Smooth muscle cell (in vitro differentiated cells): ENCODE data around the gene C11orf21. TPM values are rescaled to one million over a fixed set of nuclear protein-coding genes. Genes with fewer than 3 reads are reported as not detected.

Source experiments
- DNase-seq: peaks from one replicate; lab custom pipeline; 2025; ENCODE audit not compliant: unreplicated experiment; lab: John Stamatoyannopoulos, UW
- H2AFZ ChIP-seq: fragments of 200-600 bp; sonication (generic); 2 replicates; pipeline ENCODE4 v1.6.0; 2016; ENCODE audit warnings: antibody characterized with exemption, low read depth, mild to moderate bottlenecking
- H3F3A ChIP-seq: fragments of 200-600 bp; sonication (generic); 2 replicates; pipeline ENCODE4 v1.6.0; 2017; ENCODE audit warnings: antibody characterized with exemption, low read depth
- H3K27ac ChIP-seq: fragments of 200-600 bp; sonication (generic); 2 replicates; pipeline ENCODE4 v1.5.1; 2016; ENCODE audit warnings: low read depth, mild to moderate bottlenecking
- H3K27me3 ChIP-seq: fragments of 200-600 bp; sonication (generic); 2 replicates; pipeline ENCODE4 v1.6.1; 2016; ENCODE audit warnings: low read depth, mild to moderate bottlenecking
- H3K36me3 ChIP-seq: fragments of 200-600 bp; sonication (generic); 2 replicates; pipeline ENCODE4 v1.5.1; 2016; ENCODE audit warnings: low read depth
- H3K4me1 ChIP-seq: fragments of 200-600 bp; sonication (generic); 2 replicates; pipeline ENCODE4 v1.5.1; 2016; ENCODE audit warnings: low read depth
- H3K4me2 ChIP-seq: fragments of 200-600 bp; sonication (generic); 2 replicates; pipeline ENCODE4 v1.6.0; 2016; ENCODE audit warnings: mild to moderate bottlenecking
- H3K4me3 ChIP-seq: fragments of 200-600 bp; sonication (generic); 2 replicates; pipeline ENCODE4 v1.5.1; 2016; ENCODE audit warnings: mild to moderate bottlenecking
- H3K79me2 ChIP-seq: fragments of 200-600 bp; sonication (generic); 2 replicates; pipeline ENCODE4 v1.6.0; 2016; ENCODE audit warnings: low read depth, mild to moderate bottlenecking
- H3K9ac ChIP-seq: fragments of 200-600 bp; sonication (generic); 2 replicates; pipeline ENCODE4 v1.6.0; 2016; ENCODE audit warnings: low read depth
- H3K9me3 ChIP-seq: fragments of 200-600 bp; sonication (generic); replicated peaks from 2 replicates; pipeline ENCODE4 v1.5.1; 2016; ENCODE audit warnings: low read depth
- H4K20me1 ChIP-seq: fragments of 200-600 bp; sonication (generic); 2 replicates; pipeline ENCODE4 v1.6.0; 2016; ENCODE audit warnings: low read depth
- CTCF ChIP-seq: fragments of 200-600 bp; sonication (generic); IDR thresholded peaks from 2 replicates; pipeline ENCODE4 v1.5.1; 2017; ENCODE audit warnings: borderline replicate concordance, mild to moderate bottlenecking, antibody characterized with exemption; ENCODE audit not compliant: insufficient read depth, poor library complexity, severe bottlenecking
- WGBS: methylation state at CpG from one replicate; pipeline ENCODE4 v1.1.7; 2016; ENCODE audit warnings: low lambda C conversion rate; 5-methylcytosine and 5-hydroxymethylcytosine counted together
- polyA plus RNA-seq: library from polyadenylated mRNA; unstranded; fragments of >200 nt; fragmentation: Nextera tagmentation; extraction: Ambion mirVana; gene quantifications from 2 replicates; pipeline ENCODE4 v1.2.1, GENCODE V29; 2016
- total RNA-seq: library from RNA; depleted of rRNA; stranded (reverse); fragments of >200 nt; gene quantifications from 2 replicates; pipeline ENCODE4 v1.2.3, GENCODE V29; 2014

The C11orf21 gene
- total and polyA plus RNA-seq, 2 experiments from 2014 or later, result not detected

DNA sequence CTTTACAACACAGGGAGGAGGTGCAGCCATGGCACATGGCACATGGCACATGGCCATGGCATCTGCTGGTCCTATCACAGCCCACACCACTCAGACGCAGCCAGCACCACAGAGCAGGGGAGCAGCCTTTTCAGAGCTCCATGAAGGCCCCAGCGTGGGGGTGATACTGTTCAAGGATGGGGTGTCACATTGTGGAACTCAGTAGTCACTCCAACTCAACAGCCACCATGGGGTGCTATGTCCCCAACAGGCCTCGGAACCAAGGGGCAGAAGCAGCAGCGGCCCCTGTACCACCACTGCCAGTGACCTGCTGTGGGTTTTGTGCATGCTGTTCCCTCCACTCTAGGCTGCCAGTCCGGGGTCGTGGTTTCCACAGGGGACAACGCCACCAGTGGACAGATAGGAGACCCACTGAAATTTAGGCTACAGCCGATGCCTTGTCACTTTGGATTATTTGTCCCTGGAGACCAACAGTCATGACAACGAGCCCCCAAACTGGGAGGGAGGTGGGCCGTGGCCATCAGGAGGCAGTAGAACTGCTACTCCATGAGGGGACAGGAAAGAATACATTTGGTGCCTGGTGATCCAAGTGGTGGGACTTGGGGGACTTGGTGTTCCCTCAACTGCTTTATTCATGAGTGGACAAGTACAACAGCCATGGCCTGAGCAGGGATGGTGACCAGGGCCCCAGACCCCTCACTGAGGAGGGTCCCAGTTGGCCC is 45.0 kb upstream of the C11orf21 start:
- H3K36me3 ChIP-seq, result no peaks in the 10 kb centered on the region
- H3K4me2 ChIP-seq, result no peak overlapping the region
- H2AFZ ChIP-seq, result no peak overlapping the region
- 81% methylated on average over 10 of the region's 10 CpGs for WGBS
- H3K79me2 ChIP-seq, result no peaks in the 10 kb centered on the region
- TF ChIP-seq CTCF, result no peak
- no peaks in the 10 kb centered on the region for H3K27me3 ChIP-seq
- no peaks in the 10 kb centered on the region for H3F3A ChIP-seq
- no peaks in the 10 kb centered on the region for H3K4me1 ChIP-seq
- H3K9ac ChIP-seq, result no peak overlapping the region
- no peak for DNase-seq
- no peak overlapping the region for H3K27ac ChIP-seq
- H4K20me1 ChIP-seq, result no peaks in the 10 kb centered on the region
- no peaks in the 10 kb centered on the region for H3K9me3 ChIP-seq
- no peak overlapping the region for H3K4me3 ChIP-seq

DNA sequence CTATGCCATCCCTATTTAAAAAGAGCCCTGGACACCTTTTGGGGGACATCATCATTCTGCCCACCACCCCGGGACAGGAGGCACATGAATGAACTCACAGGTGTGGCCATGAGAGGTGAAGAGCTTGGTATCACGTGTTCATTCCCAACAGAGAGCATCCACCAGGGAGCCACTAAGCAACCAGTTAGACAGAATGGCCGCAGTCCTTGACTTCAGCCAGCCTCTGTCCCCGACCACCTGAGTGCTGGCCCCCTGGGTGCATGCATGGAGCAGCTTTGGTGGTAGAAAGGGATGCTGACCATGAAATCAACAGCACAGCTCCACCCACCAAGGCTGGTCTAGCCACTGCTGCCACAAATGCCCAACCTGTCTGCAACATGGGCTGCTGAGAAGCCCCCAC is 44.3 kb upstream of the C11orf21 start:
- Histone ChIP-seq H3K4me2 (no peak overlapping the region), H3K79me2 (no peaks in the 10 kb centered on the region), H2AFZ (no peak overlapping the region), H3K36me3 (no peaks in the 10 kb centered on the region), H4K20me1 (no peaks in the 10 kb centered on the region), H3F3A (no peaks in the 10 kb centered on the region), H3K9ac (no peak overlapping the region), H3K27me3 (no peaks in the 10 kb centered on the region), H3K4me3 (no peak overlapping the region), H3K9me3 (no peaks in the 10 kb centered on the region), H3K27ac (no peak overlapping the region), H3K4me1 (no peaks in the 10 kb centered on the region)
- DNase-seq, result no peak
- TF ChIP-seq CTCF, result no peak
- 85% methylated on average over 4 of the region's 4 CpGs for WGBS

GRCh38 chr11:2345050-2345449 is 43.3 kb upstream of the C11orf21 start:
- H3K4me2 ChIP-seq, result no peak overlapping the region
- H4K20me1 ChIP-seq, result no peaks in the 10 kb centered on the region
- no peak for TF ChIP-seq CTCF
- H2AFZ ChIP-seq, result no peak overlapping the region
- H3K36me3 ChIP-seq, result no peaks in the 10 kb centered on the region
- H3K4me3 ChIP-seq, result no peak overlapping the region
- H3K27me3 ChIP-seq, result peaks cover 8% of the 10 kb centered on the region
- no peaks in the 10 kb centered on the region for H3K4me1 ChIP-seq
- no peak overlapping the region for H3K9ac ChIP-seq
- H3K27ac ChIP-seq, result no peak overlapping the region
- 91% methylated on average over 2 of the region's 2 CpGs for WGBS
- DNase-seq, result no peak
- no peaks in the 10 kb centered on the region for H3F3A ChIP-seq
- H3K79me2 ChIP-seq, result no peaks in the 10 kb centered on the region
- H3K9me3 ChIP-seq, result no peaks in the 10 kb centered on the region

DNA sequence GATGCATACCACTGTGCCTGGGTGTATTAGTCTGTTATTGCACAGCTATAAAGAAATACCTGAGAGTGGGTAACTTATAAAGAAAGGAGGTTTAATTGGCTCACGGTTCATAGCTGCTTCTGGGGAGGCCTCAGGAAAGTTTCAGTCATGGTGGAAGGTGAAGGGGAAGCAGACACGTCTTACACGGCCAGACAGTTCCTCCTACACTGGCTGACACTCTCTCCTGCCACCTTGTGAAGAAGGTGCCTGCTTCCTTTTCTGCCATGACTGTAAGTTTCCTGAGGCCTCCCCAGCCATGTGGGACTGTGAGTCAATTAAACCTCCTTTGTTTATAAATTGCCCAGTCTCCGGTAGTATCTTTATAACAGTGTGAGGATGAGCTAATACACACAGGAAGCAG is 41.8 kb upstream of the C11orf21 start:
- Histone ChIP-seq H3K9me3 (no peaks in the 10 kb centered on the region), H4K20me1 (no peaks in the 10 kb centered on the region), H3K27ac (no peak overlapping the region), H3F3A (no peaks in the 10 kb centered on the region), H3K4me2 (no peak overlapping the region), H3K27me3 (peaks cover 23% of the 10 kb centered on the region), H3K4me3 (no peak overlapping the region), H2AFZ (no peak overlapping the region), H3K36me3 (no peaks in the 10 kb centered on the region), H3K9ac (no peak overlapping the region), H3K79me2 (no peaks in the 10 kb centered on the region), H3K4me1 (no peaks in the 10 kb centered on the region)
- TF ChIP-seq CTCF, result no peak
- no peak for DNase-seq
- WGBS, result 81% methylated on average over 4 of the region's 4 CpGs
